ENCODE results near the gene CPA4. TPM values are rescaled to one million over a fixed set of nuclear protein-coding genes. Genes with fewer than 3 reads are reported as not detected.

Gene CPA4
- total RNA-seq, 1 donor from 2014 or later: not detected

- Histone ChIP-seq H3K4me3 (no peak overlapping the region), H3K4me1 (no peaks in the 10 kb centered on the region), H3K36me3 (no peaks in the 10 kb centered on the region), H3K27me3 (no peaks in the 10 kb centered on the region), H3K9me3 (no peaks in the 10 kb centered on the region), H3K27ac (no peak overlapping the region)
- ATAC-seq (no peak), DNase-seq (no peak)
- intact Hi-C loops (cut with DNase I): no loop called here
- no peak for TF ChIP-seq CTCF (IDR thresholded peaks at IDR 0.05)
These were observed 52.2 kb downstream of the CPA4 start for GRCh38 chr7:130345136-130345535.

- ATAC-seq: no peak
- no peak for TF ChIP-seq CTCF (IDR thresholded peaks at IDR 0.05)
- Histone ChIP-seq H3K9me3 (no peaks in the 10 kb centered on the region), H3K4me3 (no peak overlapping the region), H3K4me1 (no peaks in the 10 kb centered on the region), H3K27ac (no peak overlapping the region), H3K36me3 (no peaks in the 10 kb centered on the region), H3K27me3 (no peaks in the 10 kb centered on the region)
- DNase-seq: no peak
- intact Hi-C loops (cut with DNase I): no loop called here
These were observed 52.8 kb downstream of the CPA4 start for GRCh38 chr7:130345725-130346124.

- TF ChIP-seq CTCF (IDR thresholded peaks at IDR 0.05): no peak
- ATAC-seq: no peak
- Histone ChIP-seq H3K4me3 (no peak overlapping the region), H3K27ac (no peak overlapping the region), H3K9me3 (no peaks in the 10 kb centered on the region), H3K36me3 (no peaks in the 10 kb centered on the region), H3K4me1 (no peaks in the 10 kb centered on the region), H3K27me3 (no peaks in the 10 kb centered on the region)
- intact Hi-C loops (cut with DNase I): no loop called here
- DNase-seq: no peak
These were observed 53.4 kb downstream of the CPA4 start for GRCh38 chr7:130346177-130346905.

GRCh38 chr7:130346941-130347340, 54.0 kb downstream of the CPA4 start:
- intact Hi-C loops (cut with DNase I): no loop called here
- H3K27me3 ChIP-seq: no peaks in the 10 kb centered on the region
- DNase-seq: no peak
- no peak overlapping the region for H3K4me3 ChIP-seq
- no peak overlapping the region for H3K27ac ChIP-seq
- no peaks in the 10 kb centered on the region for H3K4me1 ChIP-seq
- no peak for ATAC-seq
- no peaks in the 10 kb centered on the region for H3K9me3 ChIP-seq
- no peaks in the 10 kb centered on the region for H3K36me3 ChIP-seq
- no peak for TF ChIP-seq CTCF (IDR thresholded peaks at IDR 0.05)

- H3K36me3 ChIP-seq: no peaks in the 10 kb centered on the region
- no peak overlapping the region for H3K4me3 ChIP-seq
- peak; percentile 33 for ATAC-seq
- no peaks in the 10 kb centered on the region for H3K9me3 ChIP-seq
- no peak for TF ChIP-seq CTCF (IDR thresholded peaks at IDR 0.05)
- H3K27me3 ChIP-seq: no peaks in the 10 kb centered on the region
- peaks cover 5% of the 10 kb centered on the region for H3K4me1 ChIP-seq
- peak overlapping the region; percentile 55 for H3K27ac ChIP-seq
- intact Hi-C loops (cut with DNase I): no loop called here
- DNase-seq: no peak
These were observed 57.2 kb downstream of the CPA4 start for GRCh38 chr7:130349911-130350782.
